Measurements from ENCODE around the gene KAT7. TPM values are rescaled to one million over a fixed set of nuclear protein-coding genes. Genes with fewer than 3 reads are reported as not detected.

Gene KAT7
- total and polyA plus RNA-seq, 2 of the 8 experiments (the other 6 are each of a cell fraction or from before 2014, with no cell fraction given): 90.9 to 139 TPM

GRCh38 chr17:49741009-49741691, 47.3 kb upstream of the KAT7 start:
- Histone ChIP-seq H3K9me3 (ENCODE audit: insufficient read depth in 2 of 2, low read depth in 1 of 2, low read length in 1 of 2) (no peaks in the 10 kb centered on the region), H3K36me3 (ENCODE audit: control insufficient read depth in 2 of 4, insufficient read depth in 4 of 4, low read length in 3 of 4) (no peaks in the 10 kb centered on the region; a peak in 1 of 8 replicates), H3K14ac (ENCODE audit: insufficient read length) (no peak overlapping the region), H3K23me2 (ENCODE audit: low read depth, low read length) (no peaks in the 10 kb centered on the region), H4K91ac (replicated peaks; ENCODE audit: insufficient read length, low read length) (no peak overlapping the region), H2AFZ (ENCODE audit: low read length) (no peak overlapping the region), H2BK120ac (replicated peaks; ENCODE audit: low read depth, low read length) (no peak overlapping the region), H3K4me1 (replicated peaks in 1 of 4; ENCODE audit: control insufficient read depth in 3 of 4, insufficient read depth in 4 of 4, low read length in 3 of 4) (no peaks in the 10 kb centered on the region), H3K4me2 (ENCODE audit: insufficient read depth in 1 of 2, low read depth in 2 of 2, low read length in 2 of 2) (no peak overlapping the region), H3K27ac (ENCODE audit: low read depth, low read length) (no peak overlapping the region), H3K79me1 (ENCODE audit: low read depth, low read length) (peaks cover 7% of the 10 kb centered on the region), H3K4me3 (ENCODE audit: extremely low read depth in 1 of 4, insufficient read depth in 2 of 4, low read depth in 3 of 4, low read length in 4 of 4) (no peak overlapping the region), H3K4ac (replicated peaks; ENCODE audit: insufficient read length, low read depth, low read length) (no peak overlapping the region), H4K20me1 (replicated peaks in 1 of 2; ENCODE audit: control insufficient read depth in 1 of 2, insufficient read depth in 2 of 2, low read length in 2 of 2) (peaks cover 8% of the 10 kb centered on the region in 2 experiments), H3K18ac (ENCODE audit: extremely low read depth, low read length) (no peak overlapping the region), H2BK5ac (ENCODE audit: low read depth, low read length) (no peak overlapping the region), H3K56ac (replicated peaks; ENCODE audit: insufficient read length, low read depth, low read length) (no peak overlapping the region), H3K9ac (replicated peaks in 1 of 4; ENCODE audit: extremely low read depth in 1 of 4, low read depth in 3 of 4, low read length in 3 of 4) (no peak overlapping the region), H3K23ac (ENCODE audit: insufficient read length) (no peak overlapping the region), H4K5ac (ENCODE audit: insufficient read length, low read depth, low read length) (no peak overlapping the region), H2AK5ac (ENCODE audit: low read depth, low read length) (no peak overlapping the region), H3K27me3 (replicated peaks in 1 of 4; ENCODE audit: control insufficient read depth in 3 of 4, extremely low read depth in 1 of 4, insufficient read depth in 3 of 4, low read length in 3 of 4) (no peaks in the 10 kb centered on the region), H2BK12ac (ENCODE audit: low read depth, low read length) (no peak overlapping the region), H2BK20ac (ENCODE audit: low read length) (no peak overlapping the region), H3K79me2 (ENCODE audit: control insufficient read depth in 1 of 2, insufficient read depth in 2 of 2, low read length in 2 of 2) (peaks cover 0 to 25% of the 10 kb centered on the region in 2 experiments; a peak in 2 of 4 replicates), H2BK15ac (ENCODE audit: low read length) (no peak overlapping the region), H4K8ac (ENCODE audit: extremely low read depth, insufficient read depth, low read length) (no peak overlapping the region)
- ChIA-PET POLR2A (ENCODE audit: partially characterized antibody) (interaction anchor here (1.4 kb wide), 1 partner anchor 47 kb away, joined by 4 read pairs; the partner anchor contains the start of gene KAT7), CTCF (ENCODE audit: partially characterized antibody) (interaction anchor here (0.6 to 1.5 kb wide), 3 partner anchors 108 to 224 kb away, joined by 3 read pairs; no protein-coding TSS in a partner anchor)
- WGBS, 2 experiments (ENCODE audit: extremely low coverage in 1 of 2, insufficient coverage in 1 of 2, insufficient read length in 1 of 2, insufficient replicate concordance in 2 of 2, low coverage in 1 of 2, low lambda C conversion rate in 2 of 2, missing lambda C conversion rate in 1 of 2): 86% methylated on average over 5 of the region's 5 CpGs; no CpG with 5 or more reads in 1 of the 2 experiments
- TF ChIP-seq JUN (IDR thresholded peaks at IDR 0.05; ENCODE audit: low read depth, low read length) (no peak), SIRT6 (IDR thresholded peaks at IDR 0.05; ENCODE audit: low read length) (no peak), E2F6 (IDR thresholded peaks at IDR 0.05) (no peak)
- FAIRE-seq: no peak
- no peak for DNase-seq (ENCODE audit: low read depth in 1 of 2, low spot score in 2 of 2)

Measured in H1 (cell line).